ENCODE measurements around the gene ZNF445. TPM values are rescaled to one million over a fixed set of nuclear protein-coding genes. Genes with fewer than 3 reads are reported as not detected.

The ZNF445 gene
- total RNA-seq, 4 donors from 2014 or later: 4.8 to 7.0 (median 6.0) TPM

- DNase-seq (ENCODE audit: low spot score in 2 of 2): no peak
- intact Hi-C loops (cut with DNase I; ENCODE audit: low total_unique reads): no loop called here
Observed at GRCh38 chr3:44513513-44513912, 36.0 kb upstream of the ZNF445 start.

GRCh38 chr3:44511238-44511566 is 33.7 kb upstream of the ZNF445 start:
- DNase-seq (ENCODE audit: low spot score in 2 of 2): no peak
- no peak for TF ChIP-seq CTCF (IDR thresholded peaks at IDR 0.05)
- no peak overlapping the region for H3K4me3 ChIP-seq (ENCODE audit: low read depth, poor library complexity, severe bottlenecking)
- intact Hi-C loops (cut with DNase I; ENCODE audit: low total_unique reads): no loop called here
- 35 to 43% methylated on average over 4 of the region's 4 CpGs for WGBS, 2 donors

More at GRCh38 chr3:44513513-44513912, 36.0 kb upstream of the ZNF445 start:
- H3K4me3 ChIP-seq (ENCODE audit: low read depth, poor library complexity, severe bottlenecking): no peak overlapping the region
- 47 to 48% methylated on average over 3 of the region's 3 CpGs for WGBS, 2 donors
- no peak for TF ChIP-seq CTCF (IDR thresholded peaks at IDR 0.05)
- no peak for TF ChIP-seq POLR2A (IDR thresholded peaks at IDR 0.05)

GRCh38 chr3:44510000-44510368 is 32.5 kb upstream of the ZNF445 start:
- intact Hi-C loops (cut with DNase I; ENCODE audit: low total_unique reads): no loop called here
- no peak for TF ChIP-seq CTCF (IDR thresholded peaks at IDR 0.05)
- peak overlapping the region; percentile 78 for H3K4me3 ChIP-seq (ENCODE audit: low read depth, poor library complexity, severe bottlenecking)
- DNase-seq (ENCODE audit: low spot score in 2 of 2): no peak
- 0% methylated on average over 6 of the region's 6 CpGs for WGBS, 2 donors

GRCh38 chr3:44509393-44509921 is 32.0 kb upstream of the ZNF445 start:
- H3K4me3 ChIP-seq (ENCODE audit: low read depth, poor library complexity, severe bottlenecking): no peak overlapping the region
- 59 to 74% methylated on average over 2 of the region's 2 CpGs for WGBS, 2 donors
- no peak for DNase-seq (ENCODE audit: low spot score in 2 of 2)
- TF ChIP-seq CTCF (IDR thresholded peaks at IDR 0.05) (no peak), POLR2A (IDR thresholded peaks at IDR 0.05) (no peak)
- intact Hi-C loops (cut with DNase I; ENCODE audit: low total_unique reads): no loop called here

GRCh38 chr3:44506961-44507360 is 29.5 kb upstream of the ZNF445 start:
- H3K4me3 ChIP-seq (ENCODE audit: low read depth, poor library complexity, severe bottlenecking): no peak overlapping the region
- no peak for TF ChIP-seq POLR2A (IDR thresholded peaks at IDR 0.05)
- TF ChIP-seq CTCF (IDR thresholded peaks at IDR 0.05): no peak
- no peak for DNase-seq (ENCODE audit: low spot score in 2 of 2)
- intact Hi-C loops (cut with DNase I; ENCODE audit: low total_unique reads): no loop called here
- 69 to 73% methylated on average over 5 of the region's 5 CpGs for WGBS, 2 donors

GRCh38 chr3:44506556-44506955 is 29.1 kb upstream of the ZNF445 start:
- intact Hi-C loops (cut with DNase I; ENCODE audit: low total_unique reads): no loop called here
- TF ChIP-seq POLR2A (IDR thresholded peaks at IDR 0.05) (no peak), CTCF (IDR thresholded peaks at IDR 0.05) (no peak)
- DNase-seq (ENCODE audit: low spot score in 2 of 2): no peak
- H3K4me3 ChIP-seq (ENCODE audit: low read depth, poor library complexity, severe bottlenecking): no peak overlapping the region
- whole genome bisulfite sequencing, 2 donors: 61 to 65% methylated on average over 3 of the region's 3 CpGs

Data from lower leg skin (tissue), 4 donors.